Neural progenitor cell (in vitro differentiated cells): ENCODE results near the gene PDE11A. TPM values are rescaled to one million over a fixed set of nuclear protein-coding genes. Genes with fewer than 3 reads are reported as not detected.

Source experiments
- DNase-seq: peaks from one replicate; pipeline ENCODE4 v3.0.0-alpha.2; 2016; ENCODE audit warnings: low spot score
- H2AFZ ChIP-seq: fragments of 200-600 bp; sonication (generic); replicated peaks from 2 replicates; pipeline ENCODE4 v1.6.1; 2016; ENCODE audit warnings: antibody characterized with exemption
- H3F3A ChIP-seq: fragments of 200-600 bp; sonication (generic); 2 replicates; pipeline ENCODE4 v1.6.1; 2016; ENCODE audit warnings: antibody characterized with exemption, low read depth
- H3K27ac ChIP-seq: fragments of 200-600 bp; sonication (generic); 2 replicates; pipeline ENCODE4 v1.5.1; 2016; ENCODE audit warnings: mild to moderate bottlenecking
- H3K27me3 ChIP-seq: fragments of 200-600 bp; sonication (generic); 2 replicates; pipeline ENCODE4 v1.6.1; 2016; ENCODE audit warnings: mild to moderate bottlenecking, moderate library complexity
- H3K36me3 ChIP-seq: fragments of 200-600 bp; sonication (generic); 2 replicates; pipeline ENCODE4 v1.5.1; 2016
- H3K4me1 ChIP-seq: fragments of 200-600 bp; sonication (generic); 2 replicates; pipeline ENCODE4 v1.6.1; 2016; ENCODE audit warnings: mixed run types
- H3K4me2 ChIP-seq: fragments of 200-600 bp; sonication (generic); 2 replicates; pipeline ENCODE4 v1.6.1; 2016
- H3K4me3 ChIP-seq: fragments of 200-600 bp; sonication (generic); 2 replicates; pipeline ENCODE4 v1.5.1; 2016
- H3K79me2 ChIP-seq: fragments of 200-600 bp; sonication (generic); 2 replicates; pipeline ENCODE4 v1.6.1; 2016; ENCODE audit warnings: low read depth
- H3K9ac ChIP-seq: fragments of 200-600 bp; sonication (generic); 2 replicates; pipeline ENCODE4 v1.6.1; 2016
- H3K9me3 ChIP-seq: fragments of 200-600 bp; sonication (generic); 2 replicates; pipeline ENCODE4 v1.5.1; 2016; ENCODE audit warnings: low read depth
- H4K20me1 ChIP-seq: fragments of 200-600 bp; sonication (generic); 2 replicates; pipeline ENCODE4 v1.6.1; 2016; ENCODE audit warnings: low read depth
- H3K27ac Mint-ChIP-seq: 3 replicates; pipeline ENCODE4 v1.8.0; 2021; ENCODE audit warnings: mixed read lengths
- H3K27me3 Mint-ChIP-seq: 2 replicates; pipeline ENCODE4 v1.8.0; 2022; ENCODE audit warnings: low read depth, mild to moderate bottlenecking, inconsistent platforms, moderate library complexity, mixed read lengths; ENCODE audit not compliant: insufficient read depth
- H3K36me3 Mint-ChIP-seq: 3 replicates; pipeline ENCODE4 v1.8.0; 2021; ENCODE audit warnings: mixed read lengths
- H3K4me1 Mint-ChIP-seq: 3 replicates; pipeline ENCODE4 v1.8.0; 2021; ENCODE audit warnings: mixed read lengths
- H3K4me3 Mint-ChIP-seq: 3 replicates; pipeline ENCODE4 v1.8.0; 2021; ENCODE audit warnings: mild to moderate bottlenecking, moderate library complexity, mixed read lengths
- H3K9me3 Mint-ChIP-seq: 3 replicates; pipeline ENCODE4 v1.8.0; 2020; ENCODE audit warnings: mixed read lengths
- CTCF ChIP-seq: fragments of 200-600 bp; sonication (generic); IDR thresholded peaks from 2 replicates; pipeline ENCODE4 v1.5.1; 2017; ENCODE audit warnings: antibody characterized with exemption, mild to moderate bottlenecking
- EZH2 ChIP-seq: fragments of 200-600 bp; sonication (generic); IDR thresholded peaks from 2 replicates; pipeline ENCODE4 v1.6.1; 2017; ENCODE audit warnings: antibody characterized with exemption, mild to moderate bottlenecking, moderate library complexity
- EZH2phosphoT487 ChIP-seq: fragments of 200-600 bp; sonication (generic); IDR thresholded peaks from 2 replicates; pipeline ENCODE4 v1.6.1; 2017; ENCODE audit warnings: antibody characterized with exemption
- total RNA-seq: library from RNA; depleted of rRNA; stranded (reverse); fragments of >200 nt; gene quantifications from 2 replicates; pipeline ENCODE4 v1.2.3, GENCODE V29; 2015; ENCODE audit warnings: low replicate concordance

The PDE11A gene
- total RNA-seq, 1 donor from 2014 or later: 0.13 TPM

DNA sequence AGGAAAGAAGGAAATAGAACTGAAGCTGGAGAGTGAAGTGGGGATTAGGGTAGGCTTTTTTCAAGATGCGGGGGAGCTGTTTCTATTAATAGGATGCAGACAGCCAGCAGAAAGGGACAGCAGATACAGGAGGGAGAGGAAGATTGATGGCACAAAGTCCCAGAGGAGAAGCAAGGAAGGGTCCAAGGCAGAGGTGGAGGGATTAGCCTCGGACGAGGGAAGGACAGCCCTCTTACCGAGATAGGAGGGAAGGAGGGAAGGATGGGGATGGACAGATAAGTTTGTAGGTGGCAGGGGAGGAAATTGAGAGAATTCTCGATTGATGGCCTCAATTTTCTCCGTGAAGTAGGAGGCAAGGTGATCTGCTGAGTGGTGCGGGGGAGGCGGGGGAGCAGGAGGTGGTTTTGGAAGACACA lies 362.6 kb downstream of the PDE11A start:
- Histone ChIP-seq H3K36me3 (no peaks in the 10 kb centered on the region), H4K20me1 (no peaks in the 10 kb centered on the region), H3K79me2 (no peaks in the 10 kb centered on the region), H3K4me3 (no peak overlapping the region), H3F3A (no peaks in the 10 kb centered on the region), H3K27me3 (peaks cover 20% of the 10 kb centered on the region), H3K4me1 (peaks cover 3% of the 10 kb centered on the region), H3K9ac (no peak overlapping the region), H3K4me2 (no peak overlapping the region), H3K9me3 (no peaks in the 10 kb centered on the region), H3K27ac (no peak overlapping the region), H2AFZ (peak overlapping the region; percentile 7)
- Mint-ChIP-seq H3K4me1 (peaks cover 26% of the 10 kb centered on the region), H3K9me3 (no peaks in the 10 kb centered on the region), H3K27ac (no peak overlapping the region), H3K27me3 (peaks cover 2% of the 10 kb centered on the region), H3K36me3 (no peaks in the 10 kb centered on the region), H3K4me3 (no peak overlapping the region)
- no peak for TF ChIP-seq EZH2
- TF ChIP-seq EZH2phosphoT487: no peak
- no peak for TF ChIP-seq CTCF
- DNase-seq: no peak

DNA sequence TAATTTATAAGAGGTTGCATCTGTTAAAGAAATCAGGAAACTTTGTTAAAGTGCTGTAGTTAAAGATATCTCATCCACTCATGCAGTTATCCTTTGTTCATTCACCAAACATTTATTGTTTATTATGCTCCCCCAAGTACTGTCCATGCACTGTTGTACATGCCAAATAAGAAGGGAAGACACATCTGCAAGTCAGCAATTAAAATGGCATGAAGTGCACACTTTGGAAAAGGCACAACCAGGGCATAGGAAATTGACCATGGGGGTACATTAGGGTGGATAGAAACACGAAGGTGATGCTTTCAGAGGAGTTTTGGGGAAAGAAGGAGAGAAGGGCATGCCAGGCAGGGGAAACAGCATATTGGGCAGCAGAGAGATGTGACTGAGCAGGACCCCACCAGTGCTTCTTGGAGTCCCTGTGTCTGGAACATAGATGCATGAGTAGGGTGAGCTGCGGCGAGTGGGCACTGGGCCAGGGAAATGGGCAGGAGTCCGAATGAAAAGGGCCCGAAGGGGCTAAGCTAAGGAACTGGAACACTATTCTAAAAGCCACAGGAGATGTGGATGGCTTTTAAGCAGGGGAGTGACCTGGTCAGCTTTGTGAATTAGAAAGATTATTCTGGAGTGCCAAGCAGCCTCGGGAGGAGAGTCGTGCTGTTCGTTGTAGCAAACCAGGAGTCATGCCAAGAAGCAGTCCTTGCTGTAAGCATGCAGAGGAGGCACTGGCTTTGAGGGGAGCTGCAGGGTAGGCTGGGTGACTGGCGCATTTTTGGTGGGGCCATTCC lies 363.7 kb downstream of the PDE11A start:
- TF ChIP-seq EZH2 (no peak), EZH2phosphoT487 (no peak), CTCF (no peak)
- peaks cover 20% of the 10 kb centered on the region for H3K27me3 ChIP-seq
- no peak overlapping the region for H3K4me2 ChIP-seq
- Mint-ChIP-seq H3K36me3 (no peaks in the 10 kb centered on the region), H3K4me1 (peaks cover 20% of the 10 kb centered on the region), H3K4me3 (no peak overlapping the region), H3K27ac (no peak overlapping the region), H3K9me3 (no peaks in the 10 kb centered on the region), H3K27me3 (peaks cover 2% of the 10 kb centered on the region)
- H3K79me2 ChIP-seq: no peaks in the 10 kb centered on the region
- peaks cover 3% of the 10 kb centered on the region for H3K4me1 ChIP-seq
- no peaks in the 10 kb centered on the region for H3K36me3 ChIP-seq
- no peak overlapping the region for H3K27ac ChIP-seq
- H3K4me3 ChIP-seq: no peak overlapping the region
- no peaks in the 10 kb centered on the region for H3F3A ChIP-seq
- no peak overlapping the region for H3K9ac ChIP-seq
- DNase-seq: no peak
- no peaks in the 10 kb centered on the region for H4K20me1 ChIP-seq
- H2AFZ ChIP-seq: no peak overlapping the region
- no peaks in the 10 kb centered on the region for H3K9me3 ChIP-seq

- Histone ChIP-seq H3F3A (no peaks in the 10 kb centered on the region), H3K27me3 (peaks cover 20% of the 10 kb centered on the region), H3K4me2 (no peak overlapping the region), H3K4me3 (no peak overlapping the region), H3K79me2 (no peaks in the 10 kb centered on the region), H3K9ac (no peak overlapping the region), H3K27ac (no peak overlapping the region), H3K4me1 (peaks cover 3% of the 10 kb centered on the region), H3K9me3 (no peaks in the 10 kb centered on the region), H3K36me3 (no peaks in the 10 kb centered on the region), H4K20me1 (no peaks in the 10 kb centered on the region), H2AFZ (no peak overlapping the region)
- no peak overlapping the region for H3K27ac Mint-ChIP-seq
- H3K4me3 Mint-ChIP-seq: no peak overlapping the region
- TF ChIP-seq EZH2: no peak
- TF ChIP-seq EZH2phosphoT487: no peak
- no peak for TF ChIP-seq CTCF
- DNase-seq: no peak
- no peaks in the 10 kb centered on the region for H3K36me3 Mint-ChIP-seq
- peaks cover 20% of the 10 kb centered on the region for H3K4me1 Mint-ChIP-seq
- peaks cover 2% of the 10 kb centered on the region for H3K27me3 Mint-ChIP-seq
- no peaks in the 10 kb centered on the region for H3K9me3 Mint-ChIP-seq
Observed at GRCh38 chr2:177708106-177708505, 364.5 kb downstream of the PDE11A start.
